Right lobe of liver (tissue), 4 donors: ENCODE data around the gene APOA5.

Experiments used
- POLR2A ChIP-seq: fragments of 450-650 bp; IDR thresholded peaks from one replicate; pipeline ENCODE4 v1.6.1; 2017; ENCODE audit warnings: antibody characterized with exemption, mild to moderate bottlenecking
- TF ChIP-seq, protein P1 (sequence below), 4 donors: fragments of 200-600 bp in 3 of 4; fragments of 450-650 bp in 1 of 4; IDR thresholded peaks; one replicate each; pipeline versions ENCODE4 v1.5.1 to v1.8.0; 2016 to 2022; ENCODE audit warnings: antibody characterized with exemption in 4 of 4, mild to moderate bottlenecking in 2 of 4
- donor health status: DM: no; HTN: no; CAD: no.
- donor health status: DM: no; HTN: no; CAD: no.
- donor health status: DM: no; HTN: yes; CAD: no.

GRCh38 chr11:116740741-116741140, 50.9 kb downstream of the APOA5 start:
- TF ChIP-seq, protein P1, sequence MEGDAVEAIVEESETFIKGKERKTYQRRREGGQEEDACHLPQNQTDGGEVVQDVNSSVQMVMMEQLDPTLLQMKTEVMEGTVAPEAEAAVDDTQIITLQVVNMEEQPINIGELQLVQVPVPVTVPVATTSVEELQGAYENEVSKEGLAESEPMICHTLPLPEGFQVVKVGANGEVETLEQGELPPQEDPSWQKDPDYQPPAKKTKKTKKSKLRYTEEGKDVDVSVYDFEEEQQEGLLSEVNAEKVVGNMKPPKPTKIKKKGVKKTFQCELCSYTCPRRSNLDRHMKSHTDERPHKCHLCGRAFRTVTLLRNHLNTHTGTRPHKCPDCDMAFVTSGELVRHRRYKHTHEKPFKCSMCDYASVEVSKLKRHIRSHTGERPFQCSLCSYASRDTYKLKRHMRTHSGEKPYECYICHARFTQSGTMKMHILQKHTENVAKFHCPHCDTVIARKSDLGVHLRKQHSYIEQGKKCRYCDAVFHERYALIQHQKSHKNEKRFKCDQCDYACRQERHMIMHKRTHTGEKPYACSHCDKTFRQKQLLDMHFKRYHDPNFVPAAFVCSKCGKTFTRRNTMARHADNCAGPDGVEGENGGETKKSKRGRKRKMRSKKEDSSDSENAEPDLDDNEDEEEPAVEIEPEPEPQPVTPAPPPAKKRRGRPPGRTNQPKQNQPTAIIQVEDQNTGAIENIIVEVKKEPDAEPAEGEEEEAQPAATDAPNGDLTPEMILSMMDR (IDR thresholded peaks at IDR 0.05) = no peak
- TF ChIP-seq POLR2A = no peak
